Measurements from ENCODE around the gene CAMK2A. TPM values are rescaled to one million over a fixed set of nuclear protein-coding genes. Genes with fewer than 3 reads are reported as not detected.

The CAMK2A gene
- 0.77 and 2.1 TPM in 2 replicates for total RNA-seq
- 1.5 and 3.1 TPM in 2 replicates for polyA plus RNA-seq
- polyA plus RNA-seq (2012), result 1.8 and 4.1 TPM in 2 replicates
- polyA minus RNA-seq (ENCODE audit: low replicate concordance), result 1.3 and 2.5 TPM in 2 replicates

DNA sequence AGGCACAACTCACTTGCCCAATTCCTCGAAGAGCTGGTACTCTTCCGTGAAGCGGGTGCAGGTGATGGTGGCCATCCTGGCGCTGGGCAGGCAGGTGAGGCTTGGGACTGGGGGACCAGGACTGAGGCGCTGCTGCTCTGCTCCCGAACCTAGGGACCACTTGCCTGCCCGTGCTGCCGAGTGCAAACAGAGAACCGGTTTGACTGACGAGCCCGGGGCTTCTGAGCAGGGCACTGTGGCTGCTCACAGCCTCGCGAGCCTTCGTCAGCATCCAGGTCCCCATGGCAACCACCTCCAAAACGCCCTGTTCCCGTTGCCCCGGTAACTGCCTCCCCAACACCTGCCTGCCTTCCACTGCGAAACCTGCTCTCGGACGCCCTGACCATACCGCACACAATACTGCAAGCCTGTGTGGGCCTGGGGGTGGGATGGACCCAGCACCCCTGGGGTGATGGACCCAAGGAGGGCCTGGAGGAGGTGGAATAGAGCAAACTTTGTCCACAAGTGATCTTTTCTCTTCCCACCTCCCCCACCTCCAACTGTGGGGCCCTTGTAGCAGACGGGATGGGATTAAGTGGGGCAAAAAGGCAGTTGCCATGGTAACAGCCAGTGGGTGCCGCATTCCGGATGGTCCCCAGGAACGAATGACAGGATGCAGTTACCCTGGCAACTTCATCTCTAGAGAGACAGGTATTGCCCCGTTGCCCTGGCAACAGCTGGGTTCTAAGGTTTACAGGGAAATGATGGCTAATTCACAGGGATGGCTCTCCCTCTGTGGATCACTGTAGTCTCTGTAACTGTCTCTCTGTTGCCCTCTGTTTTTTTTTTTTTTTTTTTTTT lies at the start of gene CAMK2A:
CAMK2A (minus strand) TSS at position 223 of the 840 bp plus-strand sequence; CDS start at position 75, 148 bp downstream.
- Histone ChIP-seq H3K27ac (ENCODE audit: insufficient read depth, low read length) (no peak within 1 kb of the TSS), H3K4me2 (ENCODE audit: extremely low read depth, insufficient read depth, low read length) (no peak within 1 kb of the TSS), H3K36me3 (ENCODE audit: control insufficient read depth, insufficient read depth, low read length) (no peaks in the 10 kb centered on the region), H4K20me1 (ENCODE audit: control insufficient read depth, extremely low read depth, insufficient read depth, low read length) (no peaks in the 10 kb centered on the region), H3K9me3 (ENCODE audit: control insufficient read depth, insufficient read depth, low read depth, low read length) (no peaks in the 10 kb centered on the region), H3K4me1 (ENCODE audit: control insufficient read depth, extremely low read depth, insufficient read depth, low read length) (peaks cover 4% of the 10 kb centered on the region), H2AFZ (ENCODE audit: low read length) (no peak within 1 kb of the TSS), H3K4me3 (replicated peaks in 1 of 4; ENCODE audit: control extremely low read depth in 1 of 4, insufficient read depth in 1 of 4, low read depth in 3 of 4, low read length in 4 of 4) (no peak within 1 kb of the TSS), H3K27me3 (ENCODE audit: control insufficient read depth, insufficient read depth, low read length) (no peaks in the 10 kb centered on the region), H3K79me2 (ENCODE audit: control insufficient read depth, insufficient read depth, low read length) (no peaks in the 10 kb centered on the region), H3K9ac (ENCODE audit: insufficient read depth, low read length) (no peak within 1 kb of the TSS)
- no peak for DNase-seq (ENCODE audit: low read depth in 2 of 2)
- TF ChIP-seq, protein P1, sequence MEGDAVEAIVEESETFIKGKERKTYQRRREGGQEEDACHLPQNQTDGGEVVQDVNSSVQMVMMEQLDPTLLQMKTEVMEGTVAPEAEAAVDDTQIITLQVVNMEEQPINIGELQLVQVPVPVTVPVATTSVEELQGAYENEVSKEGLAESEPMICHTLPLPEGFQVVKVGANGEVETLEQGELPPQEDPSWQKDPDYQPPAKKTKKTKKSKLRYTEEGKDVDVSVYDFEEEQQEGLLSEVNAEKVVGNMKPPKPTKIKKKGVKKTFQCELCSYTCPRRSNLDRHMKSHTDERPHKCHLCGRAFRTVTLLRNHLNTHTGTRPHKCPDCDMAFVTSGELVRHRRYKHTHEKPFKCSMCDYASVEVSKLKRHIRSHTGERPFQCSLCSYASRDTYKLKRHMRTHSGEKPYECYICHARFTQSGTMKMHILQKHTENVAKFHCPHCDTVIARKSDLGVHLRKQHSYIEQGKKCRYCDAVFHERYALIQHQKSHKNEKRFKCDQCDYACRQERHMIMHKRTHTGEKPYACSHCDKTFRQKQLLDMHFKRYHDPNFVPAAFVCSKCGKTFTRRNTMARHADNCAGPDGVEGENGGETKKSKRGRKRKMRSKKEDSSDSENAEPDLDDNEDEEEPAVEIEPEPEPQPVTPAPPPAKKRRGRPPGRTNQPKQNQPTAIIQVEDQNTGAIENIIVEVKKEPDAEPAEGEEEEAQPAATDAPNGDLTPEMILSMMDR (conservative IDR thresholded peaks at IDR 0.05 in 1 of 2, IDR thresholded peaks at IDR 0.05 in 1 of 2; ENCODE audit: low read depth in 1 of 2, low read length in 2 of 2), result no peak
- no peak for TF ChIP-seq EZH2 (IDR thresholded peaks at IDR 0.05; ENCODE audit: low read length, missing control alignments)

DNA sequence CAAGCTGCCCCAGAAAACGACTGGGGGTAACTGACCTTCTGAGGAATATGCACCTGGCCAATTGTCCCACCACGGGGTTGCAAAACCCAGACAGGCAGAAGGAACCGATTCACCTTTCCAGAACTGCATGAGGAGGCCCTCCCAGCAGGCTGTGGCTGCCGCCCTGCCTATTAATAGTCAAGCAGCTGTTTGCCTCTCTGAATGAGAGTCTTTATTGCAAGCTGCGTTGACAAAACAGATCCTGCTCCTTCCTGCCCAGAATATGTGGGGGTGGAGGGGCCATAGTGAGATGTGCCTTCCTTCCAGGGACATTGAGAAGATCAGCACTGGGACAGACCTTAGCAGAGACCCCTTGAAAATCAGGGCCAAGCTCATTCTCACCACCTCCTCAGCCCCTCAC lies 49.6 kb upstream of the CAMK2A start:
- no peak overlapping the region for H2AFZ ChIP-seq (ENCODE audit: low read length)
- no peaks in the 10 kb centered on the region for H3K9me3 ChIP-seq (ENCODE audit: control insufficient read depth, insufficient read depth, low read depth, low read length)

DNA sequence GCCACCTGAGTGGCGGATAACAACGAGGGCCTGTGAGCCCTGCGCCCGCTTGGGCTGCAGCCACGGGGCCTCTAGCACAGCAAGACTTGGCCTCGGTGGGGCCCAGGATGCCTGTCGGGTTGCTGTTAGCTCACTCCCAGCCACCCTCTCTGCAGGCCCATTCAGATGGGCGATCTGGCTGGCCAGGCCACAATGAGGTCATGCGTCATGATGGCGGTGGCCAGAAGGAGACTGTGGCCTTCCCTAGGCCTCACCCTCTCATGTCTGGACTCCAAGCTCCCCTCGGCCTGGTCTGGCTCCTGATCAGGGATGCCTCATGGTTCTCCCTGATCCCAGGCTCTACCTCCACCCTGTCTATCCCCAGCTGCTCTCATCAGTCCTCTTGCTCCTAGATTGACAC lies 49.0 kb upstream of the CAMK2A start:
- Histone ChIP-seq H3K4me1 (ENCODE audit: control insufficient read depth, extremely low read depth, insufficient read depth, low read length) (no peaks in the 10 kb centered on the region), H3K27ac (ENCODE audit: insufficient read depth, low read length) (no peak overlapping the region), H3K4me2 (ENCODE audit: extremely low read depth, insufficient read depth, low read length) (no peak overlapping the region), H3K27me3 (ENCODE audit: control insufficient read depth, insufficient read depth, low read length) (no peaks in the 10 kb centered on the region), H3K79me2 (ENCODE audit: control insufficient read depth, insufficient read depth, low read length) (no peaks in the 10 kb centered on the region), H3K4me3 (replicated peaks in 1 of 4; ENCODE audit: control extremely low read depth in 1 of 4, insufficient read depth in 1 of 4, low read depth in 3 of 4, low read length in 4 of 4) (no peak overlapping the region), H3K9ac (ENCODE audit: insufficient read depth, low read length) (no peak overlapping the region), H4K20me1 (ENCODE audit: control insufficient read depth, extremely low read depth, insufficient read depth, low read length) (no peaks in the 10 kb centered on the region), H2AFZ (ENCODE audit: low read length) (no peak overlapping the region), H3K36me3 (ENCODE audit: control insufficient read depth, insufficient read depth, low read length) (no peaks in the 10 kb centered on the region), H3K9me3 (ENCODE audit: control insufficient read depth, insufficient read depth, low read depth, low read length) (no peaks in the 10 kb centered on the region)
- DNase-seq (ENCODE audit: low read depth in 2 of 2), result no peak
- TF ChIP-seq, protein P1 (conservative IDR thresholded peaks at IDR 0.05 in 1 of 2, IDR thresholded peaks at IDR 0.05 in 1 of 2; ENCODE audit: low read depth in 1 of 2, low read length in 2 of 2), result no peak
- TF ChIP-seq EZH2 (IDR thresholded peaks at IDR 0.05; ENCODE audit: low read length, missing control alignments), result no peak

More for the DNA sequence above, 49.6 kb upstream of the CAMK2A start:
- Histone ChIP-seq H3K27me3 (ENCODE audit: control insufficient read depth, insufficient read depth, low read length) (no peaks in the 10 kb centered on the region), H3K27ac (ENCODE audit: insufficient read depth, low read length) (no peak overlapping the region), H3K9ac (ENCODE audit: insufficient read depth, low read length) (no peak overlapping the region), H3K36me3 (ENCODE audit: control insufficient read depth, insufficient read depth, low read length) (no peaks in the 10 kb centered on the region), H3K4me2 (ENCODE audit: extremely low read depth, insufficient read depth, low read length) (no peak overlapping the region), H3K4me3 (replicated peaks in 1 of 4; ENCODE audit: control extremely low read depth in 1 of 4, insufficient read depth in 1 of 4, low read depth in 3 of 4, low read length in 4 of 4) (no peak overlapping the region), H3K79me2 (ENCODE audit: control insufficient read depth, insufficient read depth, low read length) (no peaks in the 10 kb centered on the region), H3K4me1 (ENCODE audit: control insufficient read depth, extremely low read depth, insufficient read depth, low read length) (no peaks in the 10 kb centered on the region), H4K20me1 (ENCODE audit: control insufficient read depth, extremely low read depth, insufficient read depth, low read length) (no peaks in the 10 kb centered on the region)
- DNase-seq (ENCODE audit: low read depth in 2 of 2), result no peak
- TF ChIP-seq, protein P1 (conservative IDR thresholded peaks at IDR 0.05 in 1 of 2, IDR thresholded peaks at IDR 0.05 in 1 of 2; ENCODE audit: low read depth in 1 of 2, low read length in 2 of 2), result no peak
- no peak for TF ChIP-seq EZH2 (IDR thresholded peaks at IDR 0.05; ENCODE audit: low read length, missing control alignments)

Measured in fibroblast of lung (primary cell).